Activated CD4-positive, alpha-beta T cell treated with anti-CD3 and anti-CD28 coated beads for 48 hours (primary cell): ENCODE results near the gene CECR2.
"Not testable (repeated sequence)": the region's sequence is repeated elsewhere in the genome, so short reads cannot be mapped to it uniquely, and the experiment has no call there.

ENCODE experiments used
- DNase-seq: peaks from one replicate; pipeline ENCODE4 v3.0.0-alpha.2; 2020

The CECR2 gene

GRCh38 chr22:17521971-17522370 lies 152.7 kb downstream of the CECR2 start:
- DNase-seq, result not testable (repeated sequence)

DNA sequence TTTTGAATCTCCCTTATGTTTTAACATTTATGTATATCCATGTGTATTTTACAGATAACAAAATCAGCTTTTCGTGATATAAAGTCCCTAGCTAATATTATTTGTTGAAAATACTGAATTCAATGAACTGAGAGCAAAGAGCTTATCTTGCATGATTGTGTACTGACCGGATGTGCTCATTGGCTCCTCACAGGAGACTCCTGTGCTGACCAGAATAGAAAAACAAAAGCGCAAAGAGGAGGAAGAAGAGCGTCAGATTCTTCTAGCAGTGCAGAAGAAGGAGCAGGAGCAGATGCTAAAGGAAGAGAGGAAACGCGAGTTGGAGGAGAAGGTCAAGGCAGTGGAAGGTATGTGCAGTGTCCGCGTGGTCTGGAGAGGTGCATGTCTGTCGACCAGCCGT lies 154.7 kb downstream of the CECR2 start:
- no peak for DNase-seq

- no peak for DNase-seq
These were observed 167.0 kb downstream of the CECR2 start for GRCh38 chr22:17536269-17536668.

- no peak for DNase-seq
These were observed 167.9 kb downstream of the CECR2 start for GRCh38 chr22:17537155-17537554.

GRCh38 chr22:17540481-17540880 lies 171.2 kb downstream of the CECR2 start:
- DNase-seq, result no peak

- DNase-seq, result no peak
These were observed 172.2 kb downstream of the CECR2 start for GRCh38 chr22:17541476-17541875.

- no peak for DNase-seq
These were observed 173.2 kb downstream of the CECR2 start for GRCh38 chr22:17542452-17542851.

DNA sequence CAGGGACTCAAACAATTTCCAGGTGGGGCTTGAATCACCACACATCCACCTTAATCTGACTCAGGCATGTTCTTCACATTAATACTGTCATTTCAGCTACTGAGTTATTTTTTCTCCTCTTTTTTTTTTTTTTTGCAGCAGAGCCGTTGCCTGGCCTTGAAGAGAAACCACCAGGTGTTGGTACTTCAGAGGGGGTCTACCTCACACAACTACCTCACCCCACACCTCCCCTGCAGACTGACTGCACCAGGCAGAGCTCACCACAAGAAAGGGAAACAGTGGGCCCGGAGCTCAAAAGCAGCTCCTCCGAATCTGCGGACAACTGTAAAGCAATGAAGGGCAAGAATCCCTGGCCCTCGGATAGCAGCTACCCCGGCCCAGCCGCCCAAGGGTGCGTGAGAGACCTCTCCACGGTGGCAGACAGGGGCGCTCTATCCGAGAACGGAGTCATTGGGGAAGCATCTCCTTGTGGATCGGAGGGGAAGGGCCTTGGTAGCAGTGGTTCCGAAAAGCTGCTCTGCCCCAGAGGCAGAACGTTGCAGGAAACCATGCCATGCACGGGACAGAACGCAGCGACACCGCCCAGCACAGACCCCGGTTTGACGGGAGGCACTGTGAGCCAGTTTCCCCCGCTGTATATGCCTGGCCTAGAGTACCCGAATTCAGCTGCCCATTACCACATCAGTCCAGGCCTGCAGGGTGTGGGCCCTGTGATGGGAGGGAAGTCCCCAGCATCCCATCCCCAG lies 178.9 kb downstream of the CECR2 start:
- no peak for DNase-seq

GRCh38 chr22:17548756-17549035 lies 179.4 kb downstream of the CECR2 start:
- DNase-seq, result no peak

GRCh38 chr22:17549183-17549582 lies 179.9 kb downstream of the CECR2 start:
- DNase-seq, result no peak

DNA sequence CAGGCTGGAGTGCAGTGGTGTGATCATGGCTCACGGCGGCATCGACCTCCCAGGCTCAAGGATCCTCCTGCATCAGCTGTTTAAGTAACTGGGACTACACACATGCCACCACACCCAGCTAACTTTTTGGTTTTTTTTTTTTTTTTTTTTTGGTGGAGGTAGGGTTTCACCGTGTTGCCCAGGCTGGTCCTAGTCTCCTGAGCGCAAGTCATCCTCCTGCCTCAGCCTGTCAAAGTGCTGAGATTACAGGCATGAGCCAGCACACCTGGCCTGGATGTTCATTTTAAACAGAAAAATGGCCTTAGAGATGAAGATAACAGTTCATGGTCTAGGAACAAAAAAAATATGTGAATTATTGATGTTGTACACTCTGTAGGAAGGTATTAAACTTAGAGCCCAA lies 180.4 kb downstream of the CECR2 start:
- DNase-seq, result no peak

- DNase-seq, result no peak
These were observed 183.5 kb downstream of the CECR2 start for GRCh38 chr22:17552737-17553136.

GRCh38 chr22:17554814-17555213 lies 185.6 kb downstream of the CECR2 start:
- no peak for DNase-seq

DNA sequence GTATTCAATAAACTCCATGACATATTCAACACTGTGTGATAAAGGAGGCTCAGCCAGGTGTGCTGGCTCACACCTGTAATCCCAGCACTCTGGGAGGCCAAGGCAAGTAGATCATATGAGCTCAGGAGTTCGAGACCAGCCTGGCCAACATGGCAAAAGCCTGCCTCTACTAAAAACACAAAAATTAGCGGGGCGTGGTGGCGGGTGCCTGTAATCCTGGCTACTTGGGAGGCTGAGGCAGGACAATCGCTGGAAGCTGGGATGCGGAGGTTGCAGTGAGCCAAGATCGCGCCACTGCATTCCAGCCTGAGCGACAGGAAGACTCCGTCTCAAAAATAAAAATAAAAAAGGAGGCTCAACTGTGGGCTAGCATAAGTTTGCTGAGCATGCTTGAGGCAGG lies 189.9 kb downstream of the CECR2 start:
- DNase-seq, result no peak

DNA sequence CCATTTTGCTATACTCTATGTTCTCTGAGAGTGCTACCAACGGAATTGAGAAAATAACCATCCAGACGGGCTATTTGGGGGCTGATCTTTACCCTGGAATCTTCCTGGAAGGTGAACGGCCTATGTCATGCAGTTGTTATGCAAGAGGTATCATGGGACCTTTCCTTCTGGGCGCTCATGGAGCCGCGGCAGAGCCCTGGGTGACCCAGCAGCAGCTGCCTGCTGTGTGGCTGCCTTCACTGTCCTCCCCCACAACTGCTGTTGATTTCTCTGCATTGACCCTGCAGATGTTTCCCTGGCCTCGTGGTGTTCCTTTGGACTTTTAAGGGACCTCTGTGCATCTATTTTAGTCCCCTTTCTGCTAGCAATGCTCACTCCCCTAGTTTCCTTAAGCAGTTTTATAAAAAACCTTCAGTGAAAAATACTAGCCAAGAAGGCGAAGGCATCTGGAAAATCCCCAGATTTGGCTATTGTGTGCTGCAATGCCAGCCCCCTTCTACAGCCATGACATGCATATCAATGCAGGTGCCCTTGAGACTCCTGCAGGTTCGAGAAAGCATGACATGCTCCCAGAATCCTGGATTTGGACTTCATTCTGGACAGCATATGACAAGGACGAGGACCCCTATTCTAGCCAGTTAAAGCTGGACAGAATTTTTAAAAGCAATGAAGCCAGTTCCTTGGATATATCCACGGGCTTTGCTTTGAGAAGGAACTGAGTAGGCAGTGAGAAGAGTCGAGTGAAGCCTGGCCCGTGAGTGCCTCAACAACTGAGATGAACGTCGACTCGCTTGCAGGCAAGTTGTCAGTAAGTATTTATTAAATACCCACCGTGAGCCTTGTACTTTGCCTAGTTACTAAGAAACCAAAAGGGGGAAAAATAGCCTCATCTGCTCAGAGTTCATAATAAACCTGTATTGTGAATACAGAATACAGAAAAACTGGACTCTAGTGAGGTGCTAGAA lies 193.9 kb downstream of the CECR2 start, which contains the start of gene SLC25A18:
Gene SLC25A18, plus strand, starts transcription at position 593 of the 965 bp plus-strand sequence. CDS start 16,447 bp downstream, outside the sequence.
- no peak for DNase-seq

DNA sequence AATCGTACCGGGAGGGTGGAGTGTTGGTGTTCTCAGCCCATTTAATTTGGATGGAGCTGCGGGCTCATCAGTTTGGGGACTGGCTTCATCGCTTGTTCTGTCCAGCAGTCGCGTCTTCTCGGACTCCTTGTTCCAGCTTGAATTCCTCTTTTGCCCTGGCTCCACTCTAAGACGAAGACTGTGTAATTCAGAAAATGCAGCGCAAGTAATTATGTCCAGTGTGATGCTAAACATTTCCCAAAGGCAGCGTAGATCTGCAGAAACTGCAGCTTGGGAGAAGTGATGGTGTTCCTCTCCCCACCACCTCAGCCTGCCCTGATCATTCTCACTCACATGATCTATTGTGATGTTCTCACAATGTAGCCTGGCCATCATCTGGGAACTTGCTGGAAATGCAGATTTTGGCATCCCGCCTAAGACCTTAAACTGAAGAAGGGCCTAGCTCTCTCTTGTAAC lies 194.7 kb downstream of the CECR2 start:
- no peak for DNase-seq

DNA sequence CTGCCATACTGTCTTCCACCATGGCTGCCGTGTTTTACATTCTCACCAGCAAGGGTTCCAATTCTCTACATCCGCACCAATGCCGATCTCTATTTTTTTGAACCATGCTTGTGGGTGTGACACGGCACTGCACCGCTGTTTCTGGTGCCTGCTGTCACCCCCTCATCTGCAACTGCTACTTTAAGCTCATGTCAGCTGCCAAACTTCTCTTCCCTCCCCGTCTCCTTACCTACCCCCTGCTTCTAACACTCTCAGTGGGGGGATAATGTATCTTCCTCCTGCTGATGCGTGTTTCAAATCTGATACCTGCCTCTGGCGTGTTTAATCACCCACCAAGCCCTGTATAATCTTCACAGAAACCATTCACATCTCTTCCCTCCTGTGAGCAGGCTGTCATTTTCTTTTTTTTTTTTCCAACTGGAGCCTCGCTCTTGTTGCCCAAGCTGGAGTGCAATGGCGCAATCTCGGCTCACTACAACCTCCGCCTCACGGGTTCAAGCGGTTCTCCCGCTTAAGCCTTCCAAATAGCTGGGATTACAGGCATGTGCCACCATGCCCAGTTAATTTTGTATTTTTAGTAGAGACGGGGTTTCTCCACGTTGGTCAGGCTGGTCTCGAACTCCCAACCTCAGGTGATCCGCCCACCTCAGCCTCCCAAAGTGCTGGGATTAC lies 196.9 kb downstream of the CECR2 start:
- DNase-seq, result not testable (repeated sequence)

DNA sequence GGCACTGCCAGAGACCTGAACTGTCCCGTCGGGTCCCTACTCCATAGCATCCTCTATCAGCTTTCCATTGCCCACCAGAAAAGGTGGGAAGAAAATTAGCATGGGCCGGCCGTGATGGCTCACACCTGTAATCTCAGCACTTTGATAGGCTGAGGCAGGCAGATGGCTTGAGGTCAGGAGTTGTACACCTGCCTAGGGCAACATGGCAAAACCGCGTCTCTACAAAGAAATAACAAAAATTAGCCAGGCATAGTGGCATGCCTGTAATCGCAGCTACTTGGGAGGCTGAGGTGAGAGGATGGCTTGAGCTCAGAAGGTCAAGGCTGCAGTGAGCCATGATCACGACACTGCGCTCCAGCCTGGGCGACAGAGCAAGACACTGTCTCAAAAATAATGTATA lies 197.5 kb downstream of the CECR2 start:
- no peak for DNase-seq

DNA sequence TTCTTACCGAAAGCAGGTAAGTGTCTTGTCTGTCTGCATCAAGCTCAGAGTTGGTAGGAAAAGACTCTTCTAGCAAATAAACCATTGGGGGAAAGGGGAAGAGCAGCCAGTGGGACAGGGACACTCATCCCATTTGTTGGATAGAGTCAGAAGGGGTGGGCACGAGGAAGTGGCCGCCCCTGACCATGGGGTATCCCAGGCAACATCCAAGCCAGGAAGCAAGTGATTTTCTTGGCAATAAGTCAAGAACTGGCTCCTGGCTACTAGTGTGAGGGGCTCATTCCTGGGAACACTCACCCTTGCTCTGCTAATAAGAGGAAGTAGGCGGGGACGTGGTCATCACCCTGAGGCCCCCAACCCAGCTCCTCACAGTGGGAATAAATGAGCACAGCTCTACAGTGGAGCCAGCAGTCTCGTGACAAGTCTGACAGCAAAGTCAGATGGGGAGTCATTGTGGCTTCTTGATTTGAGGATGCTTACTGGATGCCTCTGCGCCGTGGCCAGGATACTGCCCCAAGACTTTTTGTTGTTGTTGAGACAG lies 200.8 kb downstream of the CECR2 start:
- no peak for DNase-seq

GRCh38 chr22:17570851-17571631 lies 201.8 kb downstream of the CECR2 start:
- no peak for DNase-seq

DNA sequence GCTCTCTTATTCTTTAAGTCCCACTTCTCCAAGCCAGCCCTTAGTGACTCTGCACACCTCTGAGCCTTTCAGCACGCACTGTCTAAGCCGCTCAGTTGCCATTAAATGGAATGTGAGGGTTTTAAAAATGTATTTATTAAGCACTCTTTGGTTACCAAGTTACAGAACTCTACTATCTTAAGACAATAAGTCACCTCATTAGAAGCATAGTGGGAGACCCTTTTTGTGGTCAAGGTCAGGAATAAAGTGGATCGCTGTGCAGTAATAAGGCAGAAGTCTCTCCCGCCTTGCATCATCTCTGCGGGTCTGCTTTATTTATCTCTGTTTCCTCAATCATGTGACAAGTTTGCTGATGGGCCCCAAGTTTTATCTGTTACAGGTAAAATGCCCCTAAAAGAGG lies 205.9 kb downstream of the CECR2 start:
- no peak for DNase-seq

DNA sequence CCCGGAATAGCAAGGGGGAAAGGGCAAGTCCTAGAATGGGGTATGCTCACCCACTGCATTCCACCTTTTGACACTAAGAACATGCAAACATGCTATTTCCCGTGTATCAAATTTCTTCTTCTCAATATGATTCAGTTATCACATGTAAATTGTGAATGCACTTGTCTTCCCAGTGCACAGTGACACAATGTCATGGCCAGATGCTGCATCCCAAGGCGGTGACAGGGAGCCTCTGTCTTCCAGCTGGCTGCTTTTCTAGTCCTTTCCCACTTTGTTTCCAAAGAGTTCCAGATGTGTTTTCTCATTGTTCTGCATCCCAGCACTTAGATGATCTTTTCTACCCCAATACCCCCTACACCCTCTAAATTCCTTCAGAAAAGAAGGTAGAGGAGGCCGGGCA lies 206.4 kb downstream of the CECR2 start:
- DNase-seq, result no peak
